Smooth muscle cell (in vitro differentiated cells): Measurements from ENCODE around the gene PRKAG3. TPM values are rescaled to one million over a fixed set of nuclear protein-coding genes. Genes with fewer than 3 reads are reported as not detected.

Source experiments
- DNase-seq: peaks from one replicate; lab custom pipeline; 2025; ENCODE audit not compliant: unreplicated experiment; lab: John Stamatoyannopoulos, UW
- H2AFZ ChIP-seq: fragments of 200-600 bp; sonication (generic); 2 replicates; pipeline ENCODE4 v1.6.0; 2016; ENCODE audit warnings: antibody characterized with exemption, low read depth, mild to moderate bottlenecking
- H3F3A ChIP-seq: fragments of 200-600 bp; sonication (generic); 2 replicates; pipeline ENCODE4 v1.6.0; 2017; ENCODE audit warnings: antibody characterized with exemption, low read depth
- H3K27ac ChIP-seq: fragments of 200-600 bp; sonication (generic); 2 replicates; pipeline ENCODE4 v1.5.1; 2016; ENCODE audit warnings: low read depth, mild to moderate bottlenecking
- H3K27me3 ChIP-seq: fragments of 200-600 bp; sonication (generic); 2 replicates; pipeline ENCODE4 v1.6.1; 2016; ENCODE audit warnings: low read depth, mild to moderate bottlenecking
- H3K36me3 ChIP-seq: fragments of 200-600 bp; sonication (generic); 2 replicates; pipeline ENCODE4 v1.5.1; 2016; ENCODE audit warnings: low read depth
- H3K4me1 ChIP-seq: fragments of 200-600 bp; sonication (generic); 2 replicates; pipeline ENCODE4 v1.5.1; 2016; ENCODE audit warnings: low read depth
- H3K4me2 ChIP-seq: fragments of 200-600 bp; sonication (generic); 2 replicates; pipeline ENCODE4 v1.6.0; 2016; ENCODE audit warnings: mild to moderate bottlenecking
- H3K4me3 ChIP-seq: fragments of 200-600 bp; sonication (generic); 2 replicates; pipeline ENCODE4 v1.5.1; 2016; ENCODE audit warnings: mild to moderate bottlenecking
- H3K79me2 ChIP-seq: fragments of 200-600 bp; sonication (generic); 2 replicates; pipeline ENCODE4 v1.6.0; 2016; ENCODE audit warnings: low read depth, mild to moderate bottlenecking
- H3K9ac ChIP-seq: fragments of 200-600 bp; sonication (generic); 2 replicates; pipeline ENCODE4 v1.6.0; 2016; ENCODE audit warnings: low read depth
- H3K9me3 ChIP-seq: fragments of 200-600 bp; sonication (generic); replicated peaks from 2 replicates; pipeline ENCODE4 v1.5.1; 2016; ENCODE audit warnings: low read depth
- H4K20me1 ChIP-seq: fragments of 200-600 bp; sonication (generic); 2 replicates; pipeline ENCODE4 v1.6.0; 2016; ENCODE audit warnings: low read depth
- WGBS: methylation state at CpG from one replicate; pipeline ENCODE4 v1.1.7; 2016; ENCODE audit warnings: low lambda C conversion rate; 5-methylcytosine and 5-hydroxymethylcytosine counted together
- polyA plus RNA-seq: library from polyadenylated mRNA; unstranded; fragments of >200 nt; fragmentation: Nextera tagmentation; extraction: Ambion mirVana; gene quantifications from 2 replicates; pipeline ENCODE4 v1.2.1, GENCODE V29; 2016
- total RNA-seq: library from RNA; depleted of rRNA; stranded (reverse); fragments of >200 nt; gene quantifications from 2 replicates; pipeline ENCODE4 v1.2.3, GENCODE V29; 2014
- TF ChIP-seq, protein P1 (sequence below): fragments of 200-600 bp; sonication (generic); IDR thresholded peaks from 2 replicates; pipeline ENCODE4 v1.5.1; 2017; ENCODE audit warnings: borderline replicate concordance, mild to moderate bottlenecking, antibody characterized with exemption; ENCODE audit not compliant: insufficient read depth, poor library complexity, severe bottlenecking

The PRKAG3 gene
- total and polyA plus RNA-seq, 2 experiments from 2014 or later, result not detected

GRCh38 chr2:218870984-218871344, 39.4 kb upstream of the PRKAG3 start:
- Histone ChIP-seq H2AFZ (no peak overlapping the region), H3K79me2 (no peaks in the 10 kb centered on the region), H3K4me3 (no peak overlapping the region), H3K9me3 (no peaks in the 10 kb centered on the region), H3K27ac (no peak overlapping the region), H3K4me1 (no peaks in the 10 kb centered on the region), H3K36me3 (no peaks in the 10 kb centered on the region), H3K4me2 (no peak overlapping the region), H3K9ac (no peak overlapping the region), H3F3A (no peaks in the 10 kb centered on the region), H3K27me3 (peaks cover 75% of the 10 kb centered on the region), H4K20me1 (no peaks in the 10 kb centered on the region)
- TF ChIP-seq, protein P1, sequence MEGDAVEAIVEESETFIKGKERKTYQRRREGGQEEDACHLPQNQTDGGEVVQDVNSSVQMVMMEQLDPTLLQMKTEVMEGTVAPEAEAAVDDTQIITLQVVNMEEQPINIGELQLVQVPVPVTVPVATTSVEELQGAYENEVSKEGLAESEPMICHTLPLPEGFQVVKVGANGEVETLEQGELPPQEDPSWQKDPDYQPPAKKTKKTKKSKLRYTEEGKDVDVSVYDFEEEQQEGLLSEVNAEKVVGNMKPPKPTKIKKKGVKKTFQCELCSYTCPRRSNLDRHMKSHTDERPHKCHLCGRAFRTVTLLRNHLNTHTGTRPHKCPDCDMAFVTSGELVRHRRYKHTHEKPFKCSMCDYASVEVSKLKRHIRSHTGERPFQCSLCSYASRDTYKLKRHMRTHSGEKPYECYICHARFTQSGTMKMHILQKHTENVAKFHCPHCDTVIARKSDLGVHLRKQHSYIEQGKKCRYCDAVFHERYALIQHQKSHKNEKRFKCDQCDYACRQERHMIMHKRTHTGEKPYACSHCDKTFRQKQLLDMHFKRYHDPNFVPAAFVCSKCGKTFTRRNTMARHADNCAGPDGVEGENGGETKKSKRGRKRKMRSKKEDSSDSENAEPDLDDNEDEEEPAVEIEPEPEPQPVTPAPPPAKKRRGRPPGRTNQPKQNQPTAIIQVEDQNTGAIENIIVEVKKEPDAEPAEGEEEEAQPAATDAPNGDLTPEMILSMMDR, result no peak
- 59% methylated on average over 18 of the region's 18 CpGs for WGBS
- DNase-seq, result no peak

- no peak for DNase-seq
- H3K36me3 ChIP-seq, result no peaks in the 10 kb centered on the region
- no peaks in the 10 kb centered on the region for H3K4me1 ChIP-seq
- no peak overlapping the region for H2AFZ ChIP-seq
- no peak overlapping the region for H3K9ac ChIP-seq
- WGBS, result 89% methylated on average over 9 of the region's 9 CpGs
- no peak overlapping the region for H3K27ac ChIP-seq
- H3F3A ChIP-seq, result no peaks in the 10 kb centered on the region
- H3K9me3 ChIP-seq, result no peaks in the 10 kb centered on the region
- no peaks in the 10 kb centered on the region for H3K79me2 ChIP-seq
- H3K4me2 ChIP-seq, result no peak overlapping the region
- H4K20me1 ChIP-seq, result no peaks in the 10 kb centered on the region
- TF ChIP-seq, protein P1, result no peak
- peaks cover 57% of the 10 kb centered on the region for H3K27me3 ChIP-seq
- no peak overlapping the region for H3K4me3 ChIP-seq
Observed at GRCh38 chr2:218869064-218869463, 37.5 kb upstream of the PRKAG3 start.

DNA sequence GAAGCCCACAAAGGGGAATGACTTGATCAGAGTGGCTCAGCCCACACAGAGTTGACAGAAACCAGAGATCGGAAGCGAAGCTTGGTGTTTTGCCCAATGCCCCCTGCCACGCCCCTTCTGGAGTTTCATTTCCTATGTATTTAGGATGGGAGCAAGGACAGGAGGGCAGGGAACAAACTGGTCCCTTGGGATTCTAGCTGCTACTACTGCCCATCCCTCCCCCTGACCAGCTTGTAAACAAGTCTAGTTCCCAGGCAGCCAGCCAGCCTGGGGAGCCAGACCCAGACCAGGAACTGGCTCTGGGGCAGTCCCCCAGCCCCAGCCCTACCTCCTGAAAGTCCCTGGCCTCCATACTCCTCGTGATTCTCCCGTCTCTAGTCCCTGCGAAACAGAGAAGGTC, 36.3 kb upstream of the PRKAG3 start:
- H3K9ac ChIP-seq, result no peak overlapping the region
- H3K36me3 ChIP-seq, result no peaks in the 10 kb centered on the region
- TF ChIP-seq, protein P1, result no peak
- WGBS, result 56% methylated on average over 6 of the region's 6 CpGs
- H3K4me1 ChIP-seq, result no peaks in the 10 kb centered on the region
- H3F3A ChIP-seq, result no peaks in the 10 kb centered on the region
- H4K20me1 ChIP-seq, result no peaks in the 10 kb centered on the region
- H3K9me3 ChIP-seq, result no peaks in the 10 kb centered on the region
- no peak overlapping the region for H3K4me2 ChIP-seq
- H2AFZ ChIP-seq, result no peak overlapping the region
- DNase-seq, result no peak
- H3K4me3 ChIP-seq, result no peak overlapping the region
- no peak overlapping the region for H3K27ac ChIP-seq
- H3K27me3 ChIP-seq, result peaks cover 45% of the 10 kb centered on the region
- no peaks in the 10 kb centered on the region for H3K79me2 ChIP-seq

GRCh38 chr2:218865999-218866398, 34.4 kb upstream of the PRKAG3 start:
- Histone ChIP-seq H3K27ac (no peak overlapping the region), H3K36me3 (no peaks in the 10 kb centered on the region), H3K9me3 (no peaks in the 10 kb centered on the region), H3K9ac (no peak overlapping the region), H3K4me2 (no peak overlapping the region), H3K27me3 (peaks cover 36% of the 10 kb centered on the region), H4K20me1 (no peaks in the 10 kb centered on the region), H3K4me3 (no peak overlapping the region), H3K79me2 (no peaks in the 10 kb centered on the region), H3K4me1 (no peaks in the 10 kb centered on the region), H3F3A (no peaks in the 10 kb centered on the region), H2AFZ (no peak overlapping the region)
- 67% methylated on average over 1 of the region's 6 CpGs for WGBS
- no peak for DNase-seq
- TF ChIP-seq, protein P1, result no peak
